DND-41 (cell line): ENCODE measurements around the gene NACC2.

ENCODE experiments used
- ATAC-seq: fragments of 200-7000 bp; cut with Tn5 transposase; 3 replicates; pipeline ENCODE4 v1.9.1; 2021; ENCODE audit warnings: low read depth; ENCODE audit not compliant: insufficient read depth
- DNase-seq: peaks from one replicate; pipeline ENCODE4 v3.0.0-alpha.2; 2020
- H2AFZ ChIP-seq: 2 replicates; pipeline ENCODE4 v1.6.0; 2012; ENCODE audit warnings: low read depth, low read length
- H3K27ac ChIP-seq: 2 replicates; pipeline ENCODE4 v1.5.1; 2012; ENCODE audit warnings: low read length, inconsistent platforms
- H3K27me3 ChIP-seq: fragments of 200-600 bp; sonication (generic); 2 replicates; pipeline ENCODE4 v1.6.0; 2012; ENCODE audit warnings: low read length, mild to moderate bottlenecking, inconsistent platforms; ENCODE audit not compliant: insufficient read depth, poor library complexity
- H3K36me3 ChIP-seq: 2 replicates; pipeline ENCODE4 v1.5.1; 2012; ENCODE audit warnings: low read length, inconsistent platforms; ENCODE audit not compliant: insufficient read depth
- H3K4me1 ChIP-seq: 2 replicates; pipeline ENCODE4 v1.5.1; 2012; ENCODE audit warnings: mild to moderate bottlenecking, low read length; ENCODE audit not compliant: insufficient read depth
- H3K4me2 ChIP-seq: 2 replicates; pipeline ENCODE4 v1.6.0; 2012; ENCODE audit warnings: mild to moderate bottlenecking, moderate library complexity, low read length, inconsistent platforms; ENCODE audit not compliant: insufficient read depth
- H3K4me3 ChIP-seq, 2 experiments: fragments of 200-600 bp in 1 of 2; shearing (Covaris generic) in 1 of 2; 2 replicates each; pipeline ENCODE4 v1.5.1; 2012 to 2016; ENCODE audit warnings: inconsistent platforms in 2 of 2, low read length in 2 of 2, mild to moderate bottlenecking in 2 of 2, low read depth in 1 of 2, moderate library complexity in 1 of 2
- H3K79me2 ChIP-seq: 2 replicates; pipeline ENCODE4 v1.6.0; 2012; ENCODE audit warnings: low read length, inconsistent platforms; ENCODE audit not compliant: insufficient read depth
- H3K9ac ChIP-seq: 2 replicates; pipeline ENCODE4 v1.6.0; 2012; ENCODE audit warnings: low read depth, mild to moderate bottlenecking, inconsistent platforms, low read length, moderate library complexity
- H3K9me3 ChIP-seq: 2 replicates; pipeline ENCODE4 v1.5.1; 2012; ENCODE audit warnings: low read length, moderate library complexity, mild to moderate bottlenecking, inconsistent platforms; ENCODE audit not compliant: insufficient read depth, severe bottlenecking
- H4K20me1 ChIP-seq: 2 replicates; pipeline ENCODE4 v1.6.0; 2012; ENCODE audit warnings: low read length; ENCODE audit not compliant: insufficient read depth
- CTCF ChIP-seq: IDR thresholded peaks from 2 replicates; pipeline ENCODE4 v1.5.1; 2012; ENCODE audit warnings: borderline replicate concordance, low read length, moderate library complexity, mild to moderate bottlenecking; ENCODE audit not compliant: poor library complexity, severe bottlenecking; ENCODE audit errors: extremely low read depth
- EZH2 ChIP-seq: IDR thresholded peaks from 3 replicates; pipeline ENCODE4 v1.6.1; 2012; ENCODE audit warnings: borderline replicate concordance, low read depth, mild to moderate bottlenecking, moderate library complexity, low read length, inconsistent platforms; ENCODE audit not compliant: severe bottlenecking

NACC2 gene

GRCh38 chr9:135993765-135994500 is 101.2 kb downstream of the NACC2 start:
- no peaks in the 10 kb centered on the region for H3K36me3 ChIP-seq
- no peak overlapping the region for H3K4me2 ChIP-seq
- no peak overlapping the region for H3K9ac ChIP-seq
- H2AFZ ChIP-seq, result no peak overlapping the region
- DNase-seq (no peak), ATAC-seq (no peak)
- TF ChIP-seq EZH2 (no peak), CTCF (no peak)
- H3K4me3 ChIP-seq, result no peak overlapping the region
- no peak overlapping the region for H3K27ac ChIP-seq
- H3K9me3 ChIP-seq, result no peaks in the 10 kb centered on the region
- peaks cover 5% of the 10 kb centered on the region; the same call in 1 of the 2 replicates for H3K4me1 ChIP-seq
- H3K79me2 ChIP-seq, result no peaks in the 10 kb centered on the region
- peaks cover 10% of the 10 kb centered on the region for H3K27me3 ChIP-seq
- H4K20me1 ChIP-seq, result 0 out of 2 replicates have a peak, but pooled peaks cover 2% of the 10 kb centered on the region

GRCh38 chr9:135993409-135993742 is 101.7 kb downstream of the NACC2 start:
- Histone ChIP-seq H3K4me3 (no peak overlapping the region), H3K36me3 (no peaks in the 10 kb centered on the region), H3K4me1 (peaks cover 5% of the 10 kb centered on the region; the same call in 1 of the 2 replicates), H2AFZ (no peak overlapping the region), H3K27me3 (peaks cover 10% of the 10 kb centered on the region), H4K20me1 (0 out of 2 replicates have a peak, but pooled peaks cover 2% of the 10 kb centered on the region), H3K79me2 (no peaks in the 10 kb centered on the region), H3K9me3 (no peaks in the 10 kb centered on the region), H3K4me2 (no peak overlapping the region), H3K27ac (no peak overlapping the region), H3K9ac (no peak overlapping the region)
- TF ChIP-seq EZH2, result no peak
- no peak for TF ChIP-seq CTCF
- DNase-seq (no peak), ATAC-seq (no peak)

DNA sequence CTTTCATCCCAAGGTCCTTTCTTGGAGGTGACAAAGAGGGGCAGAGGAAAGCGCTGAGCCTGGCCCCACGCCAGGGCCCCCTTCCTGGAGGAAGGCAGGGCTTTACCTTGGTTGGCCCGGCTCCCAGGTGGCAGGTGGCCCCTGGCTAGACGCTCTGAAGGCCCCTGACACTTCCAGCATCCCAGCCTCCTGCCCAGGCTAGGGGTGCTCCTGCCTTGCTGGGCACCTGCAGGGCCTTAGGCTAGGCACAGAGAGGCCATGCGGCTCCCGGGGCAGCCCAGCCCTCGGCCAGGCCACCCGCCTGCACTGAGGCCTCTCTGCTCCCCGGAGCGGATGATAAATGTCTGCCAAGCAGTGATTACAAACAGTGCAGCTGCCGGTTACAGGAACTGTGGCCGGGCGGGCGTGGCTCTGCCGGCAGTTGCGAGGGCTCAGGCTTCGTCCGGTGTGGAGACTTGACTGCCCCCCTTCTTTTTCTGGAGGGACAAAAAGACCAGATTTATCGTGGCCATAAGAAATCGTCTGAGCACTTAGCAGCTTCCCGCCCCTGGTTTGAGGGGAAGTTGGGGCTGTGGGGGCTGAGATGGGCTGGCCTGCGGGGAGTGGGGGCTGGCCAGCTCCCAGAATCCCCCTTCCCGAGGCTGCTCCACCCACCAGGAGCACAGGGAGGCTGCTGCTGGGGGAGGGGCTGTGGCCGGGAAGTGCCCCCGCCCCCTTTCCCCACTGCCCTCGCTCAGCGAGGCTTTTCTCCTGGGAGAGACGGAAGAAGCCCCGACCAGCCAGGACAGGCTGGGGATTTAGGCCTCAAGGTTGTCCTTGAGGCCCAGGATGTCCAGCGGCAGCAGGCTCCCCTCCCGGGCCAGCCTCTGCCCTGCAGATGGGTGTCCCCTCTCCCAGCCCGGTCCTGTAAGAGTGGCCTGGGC is 102.3 kb downstream of the NACC2 start:
- no peak for DNase-seq

More for the DNA sequence above, 102.3 kb downstream of the NACC2 start:
- Histone ChIP-seq H2AFZ (no peak overlapping the region), H3K4me1 (peaks cover 5% of the 10 kb centered on the region; the same call in 1 of the 2 replicates), H3K4me2 (no peak overlapping the region), H3K9me3 (no peaks in the 10 kb centered on the region), H4K20me1 (0 out of 2 replicates have a peak, but pooled peaks cover 2% of the 10 kb centered on the region), H3K79me2 (no peaks in the 10 kb centered on the region), H3K27ac (no peak overlapping the region), H3K9ac (no peak overlapping the region), H3K27me3 (peaks cover 10% of the 10 kb centered on the region), H3K36me3 (no peaks in the 10 kb centered on the region), H3K4me3 (no peak overlapping the region)
- ATAC-seq, result no peak
- TF ChIP-seq EZH2, result no peak
- no peak for TF ChIP-seq CTCF
